Duodenal mucosa (tissue), 2 donors: Measurements from ENCODE around the gene FOXRED1.
A peak's percentile ranks its signal among the peaks of the same experiment; 100 is the strongest.

Source experiments
- H3K27ac ChIP-seq: one replicate; pipeline ENCODE4 v1.7.0; 2013; ENCODE audit warnings: low read depth, low read length
- H3K27me3 ChIP-seq, 2 donors: one replicate each; pipeline ENCODE4 v1.7.0; 2013; ENCODE audit warnings: low read length in 2 of 2, control low read depth in 1 of 2; ENCODE audit not compliant: insufficient read depth in 2 of 2, control insufficient read depth in 1 of 2
- H3K36me3 ChIP-seq, 2 donors: one replicate each; pipeline ENCODE4 v1.7.0; 2013; ENCODE audit warnings: low read length in 2 of 2, control low read depth in 1 of 2; ENCODE audit not compliant: insufficient read depth in 2 of 2, control insufficient read depth in 1 of 2
- H3K4me1 ChIP-seq, 2 donors: one replicate each; pipeline ENCODE4 v1.7.0; 2013; ENCODE audit warnings: low read length in 2 of 2, control low read depth in 1 of 2; ENCODE audit not compliant: insufficient read depth in 2 of 2, control insufficient read depth in 1 of 2
- H3K4me3 ChIP-seq, 2 donors: one replicate each; pipeline ENCODE4 v1.7.0; 2013; ENCODE audit warnings: low read length in 2 of 2, low read depth in 1 of 2
- H3K9ac ChIP-seq, 2 donors: one replicate each; pipeline ENCODE4 v1.7.0; 2013; ENCODE audit warnings: low read length in 2 of 2, low read depth in 1 of 2
- H3K9me3 ChIP-seq, 2 donors: one replicate each; pipeline ENCODE4 v1.7.0; 2013; ENCODE audit warnings: low read length in 2 of 2, control low read depth in 1 of 2; ENCODE audit not compliant: control insufficient read depth in 1 of 2

FOXRED1 gene

DNA sequence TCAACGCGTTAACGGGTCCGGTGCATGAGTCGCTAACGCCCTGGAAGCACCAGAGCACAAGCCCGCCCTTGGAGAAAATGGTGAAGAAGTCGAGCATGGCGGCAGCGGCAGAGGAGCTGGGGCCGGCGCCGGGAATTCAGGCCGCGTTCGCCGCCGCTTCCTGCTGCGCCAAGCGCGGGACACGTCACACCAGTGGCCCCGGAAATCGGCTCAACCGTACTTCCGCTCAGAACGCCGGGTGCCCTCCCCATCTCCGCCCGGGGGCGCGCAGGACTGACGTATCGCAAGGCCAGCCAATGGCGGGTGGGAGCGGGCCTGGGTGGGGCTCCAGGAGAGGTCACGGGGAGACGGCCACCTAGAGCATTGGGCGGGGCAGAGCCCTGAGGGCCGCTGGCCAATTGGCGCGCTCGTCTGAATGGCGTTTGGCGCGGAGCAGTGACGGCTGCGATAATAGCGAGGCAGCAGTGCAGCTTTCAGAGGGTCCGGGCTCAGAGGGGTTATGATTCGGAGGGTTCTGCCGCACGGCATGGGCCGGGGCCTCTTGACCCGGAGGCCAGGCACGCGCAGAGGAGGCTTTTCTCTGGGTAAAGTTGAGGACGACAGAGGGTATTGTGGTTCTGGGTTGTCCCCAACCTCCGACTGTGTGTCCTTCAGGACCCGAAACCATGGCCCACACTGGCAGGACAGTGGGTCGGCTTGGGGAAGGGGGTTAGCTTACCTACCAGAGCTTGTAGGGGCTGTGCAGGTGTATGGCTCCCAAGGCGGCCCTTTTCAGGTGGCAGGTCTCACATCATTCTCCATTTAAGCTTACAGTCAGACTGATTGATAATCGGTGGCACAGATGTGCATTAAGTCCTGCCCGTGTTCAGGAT, at the start of gene FOXRED1, which contains the start of gene SRPRA:
FOXRED1 (plus strand) TSS at position 447 of the 872 bp plus-strand sequence; CDS start at position 500, 53 bp downstream.
SRPRA (minus strand) TSS at position 188 of the 872 bp plus-strand sequence; CDS start at position 97, 91 bp downstream.
- H3K27me3 ChIP-seq, result no peaks in the 10 kb centered on the region
- peak within 1 kb of the TSS; percentile 79 for H3K27ac ChIP-seq
- H3K9ac ChIP-seq, result peak within 1 kb of the TSS; percentile 89 to 94
- H3K36me3 ChIP-seq, result peaks cover 33 to 46% of the 10 kb centered on the region in 2 donors
- no peaks in the 10 kb centered on the region for H3K9me3 ChIP-seq
- peak within 1 kb of the TSS; percentile 93 to 95 for H3K4me3 ChIP-seq
- peaks cover 16 to 18% of the 10 kb centered on the region in 2 donors for H3K4me1 ChIP-seq

DNA sequence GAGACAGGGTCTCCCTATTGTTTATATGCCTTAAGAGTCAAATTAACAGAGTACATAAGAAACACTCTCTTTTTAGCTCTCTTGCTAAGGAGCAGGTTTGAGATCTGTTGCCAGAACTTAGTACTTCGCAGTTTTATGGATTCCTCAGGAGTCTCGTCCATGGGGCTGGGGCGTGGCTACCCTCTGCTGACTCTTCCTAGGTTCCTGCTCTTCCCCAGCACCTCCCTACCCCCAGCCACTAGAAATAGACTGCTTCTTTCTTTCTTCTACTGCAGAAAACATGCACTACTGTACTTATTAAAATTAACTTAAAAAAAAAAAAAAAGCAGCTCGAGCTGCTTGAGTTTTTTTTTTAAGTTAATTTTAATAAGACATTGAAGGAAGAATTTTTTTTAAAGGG, 49.4 kb upstream of the FOXRED1 start:
- H3K36me3 ChIP-seq, result no peaks in the 10 kb centered on the region
- H3K9ac ChIP-seq, result no peak overlapping the region
- no peaks in the 10 kb centered on the region for H3K9me3 ChIP-seq
- H3K27me3 ChIP-seq, result no peaks in the 10 kb centered on the region
- H3K27ac ChIP-seq, result no peak overlapping the region
- no peak overlapping the region for H3K4me3 ChIP-seq
- peaks cover 19 to 34% of the 10 kb centered on the region in 2 donors for H3K4me1 ChIP-seq

DNA sequence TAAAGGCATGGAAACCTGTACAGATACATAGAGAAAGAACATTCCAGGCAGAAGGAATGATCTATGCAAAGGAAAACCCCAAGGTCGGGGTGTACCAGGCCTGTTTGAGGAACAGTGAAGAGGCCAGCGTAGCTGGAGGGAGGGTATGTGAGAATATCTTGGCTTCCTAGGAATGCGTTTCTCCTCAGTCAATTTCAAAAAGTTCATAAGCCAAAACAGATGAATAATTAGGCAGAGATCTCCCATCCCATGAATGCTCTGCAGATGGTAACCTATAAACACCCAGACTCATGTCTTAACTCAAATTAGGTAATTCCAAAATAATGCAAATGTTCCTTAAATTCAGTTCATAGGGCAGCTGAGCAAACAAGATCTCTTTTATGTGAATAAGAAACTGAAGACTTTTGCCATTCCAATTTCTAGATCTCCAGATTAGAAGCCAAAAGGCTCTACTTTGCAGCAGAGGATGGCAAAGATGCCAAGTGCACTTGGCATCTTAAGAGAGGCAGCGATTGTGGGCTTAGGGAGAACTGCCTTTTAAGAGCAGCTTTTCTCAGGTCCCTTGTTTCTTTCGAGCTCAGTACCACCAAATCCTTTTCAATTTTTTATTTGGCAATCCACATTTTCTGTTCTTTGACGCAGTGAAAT, 44.2 kb upstream of the FOXRED1 start:
- H3K4me1 ChIP-seq, result no peaks in the 10 kb centered on the region
- H3K36me3 ChIP-seq, result peaks cover 0 to 8% of the 10 kb centered on the region in 2 donors
- no peak overlapping the region for H3K9ac ChIP-seq
- H3K9me3 ChIP-seq, result no peaks in the 10 kb centered on the region
- no peak overlapping the region for H3K27ac ChIP-seq
- no peak overlapping the region for H3K4me3 ChIP-seq
- no peaks in the 10 kb centered on the region for H3K27me3 ChIP-seq

DNA sequence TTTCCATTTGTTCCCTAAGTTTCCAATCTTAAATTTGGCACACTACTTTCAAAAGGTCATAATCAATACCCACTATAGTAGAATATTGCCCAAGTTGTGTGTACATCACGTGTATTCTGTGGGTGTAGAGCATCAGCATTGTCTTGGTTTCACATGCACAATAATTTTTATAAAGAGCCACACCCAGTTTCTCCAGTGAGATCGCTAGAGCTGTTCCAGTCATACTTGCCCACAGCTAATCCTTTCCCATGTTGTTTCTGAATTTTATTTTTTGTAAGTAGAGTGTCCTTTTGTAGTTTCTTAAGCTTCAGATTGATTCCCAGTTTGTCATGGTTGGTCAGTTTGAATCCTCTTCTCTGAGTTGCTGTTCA, 43.7 kb upstream of the FOXRED1 start:
- H3K9me3 ChIP-seq, result no peaks in the 10 kb centered on the region
- H3K9ac ChIP-seq, result no peak overlapping the region
- no peak overlapping the region for H3K27ac ChIP-seq

DNA sequence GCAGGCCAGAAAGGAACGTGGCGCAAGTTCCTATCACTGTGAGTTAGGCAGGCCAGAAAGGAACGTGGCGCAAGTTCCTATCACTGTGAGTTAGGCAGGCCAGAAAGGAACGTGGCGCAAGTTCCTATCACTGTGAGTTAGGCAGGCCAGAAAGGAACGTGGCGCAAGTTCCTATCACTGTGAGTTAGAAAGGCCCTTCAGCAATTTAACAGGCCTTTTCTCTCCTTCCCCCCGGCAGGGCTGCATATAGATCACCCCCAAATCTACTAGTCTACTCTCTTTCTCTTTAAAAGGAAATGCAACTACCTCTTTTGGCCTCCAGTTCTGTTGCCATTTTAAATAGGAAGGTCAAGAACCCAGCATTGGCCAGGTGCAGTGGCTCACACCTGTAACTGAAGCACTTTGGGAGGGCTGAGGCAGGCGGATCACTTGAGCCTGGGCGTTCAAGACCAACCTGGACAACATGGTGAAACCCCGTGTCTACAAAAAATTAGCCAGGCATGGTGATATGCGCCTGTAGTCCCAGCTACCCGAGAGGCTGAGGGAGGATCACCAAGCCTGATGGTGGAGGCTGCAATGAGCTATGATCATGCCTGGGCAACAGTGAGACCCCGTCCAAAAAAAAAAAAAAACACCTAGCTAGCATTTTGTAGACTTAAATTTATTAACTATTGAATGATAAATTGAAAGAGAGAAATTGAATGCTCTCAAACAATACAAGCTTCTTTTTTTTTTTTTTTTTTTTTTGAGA, 42.4 kb upstream of the FOXRED1 start:
- Histone ChIP-seq H3K9me3 (no peaks in the 10 kb centered on the region), H3K27me3 (no peaks in the 10 kb centered on the region), H3K36me3 (peaks cover 0 to 11% of the 10 kb centered on the region in 2 donors), H3K4me3 (no peak overlapping the region), H3K4me1 (peaks cover under 1 to 9% of the 10 kb centered on the region in 2 donors), H3K27ac (no peak overlapping the region), H3K9ac (no peak overlapping the region)

More for the DNA sequence above, 43.7 kb upstream of the FOXRED1 start:
- Histone ChIP-seq H3K4me3 (no peak overlapping the region), H3K27me3 (no peaks in the 10 kb centered on the region), H3K36me3 (peaks cover 0 to 11% of the 10 kb centered on the region in 2 donors), H3K4me1 (no peaks in the 10 kb centered on the region)

DNA sequence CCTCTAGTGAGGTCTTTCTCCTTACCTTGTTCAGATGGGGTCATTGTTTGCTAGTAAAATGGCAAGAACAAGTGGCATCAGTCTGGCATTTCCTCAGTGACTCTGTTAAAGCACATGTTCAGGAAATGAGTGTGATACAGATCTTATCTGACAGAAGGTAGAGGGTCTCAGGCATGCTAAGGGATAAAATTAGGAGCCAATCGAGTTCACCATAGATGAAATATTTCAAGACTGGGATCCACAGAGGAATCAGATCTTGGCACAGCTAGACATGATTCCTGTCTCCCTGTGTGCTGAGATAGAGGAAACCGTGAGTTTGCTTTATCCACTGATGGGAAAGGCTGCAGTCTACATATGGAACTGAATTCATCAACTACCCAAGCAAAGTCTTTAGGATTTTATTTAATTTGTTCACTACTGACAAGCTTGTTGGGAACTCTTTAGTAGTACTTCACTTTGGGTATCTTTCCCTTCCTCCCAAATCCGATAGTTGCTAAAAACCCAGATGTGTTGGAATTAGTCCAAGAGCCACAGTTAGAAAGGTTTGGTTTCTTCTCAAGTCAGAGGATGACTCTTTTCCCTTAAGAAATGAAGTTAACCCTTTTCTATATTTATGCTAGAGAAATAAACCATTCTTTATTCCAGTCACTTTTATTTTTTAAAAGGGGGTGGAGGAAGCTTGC, 39.0 kb upstream of the FOXRED1 start:
- no peak overlapping the region for H3K27ac ChIP-seq
- H3K4me1 ChIP-seq, result peaks cover 7 to 13% of the 10 kb centered on the region in 2 donors
- no peak overlapping the region for H3K9ac ChIP-seq
- H3K27me3 ChIP-seq, result no peaks in the 10 kb centered on the region
- H3K9me3 ChIP-seq, result no peaks in the 10 kb centered on the region
- H3K4me3 ChIP-seq, result no peak overlapping the region
- peaks cover 0 to 17% of the 10 kb centered on the region in 2 donors for H3K36me3 ChIP-seq

DNA sequence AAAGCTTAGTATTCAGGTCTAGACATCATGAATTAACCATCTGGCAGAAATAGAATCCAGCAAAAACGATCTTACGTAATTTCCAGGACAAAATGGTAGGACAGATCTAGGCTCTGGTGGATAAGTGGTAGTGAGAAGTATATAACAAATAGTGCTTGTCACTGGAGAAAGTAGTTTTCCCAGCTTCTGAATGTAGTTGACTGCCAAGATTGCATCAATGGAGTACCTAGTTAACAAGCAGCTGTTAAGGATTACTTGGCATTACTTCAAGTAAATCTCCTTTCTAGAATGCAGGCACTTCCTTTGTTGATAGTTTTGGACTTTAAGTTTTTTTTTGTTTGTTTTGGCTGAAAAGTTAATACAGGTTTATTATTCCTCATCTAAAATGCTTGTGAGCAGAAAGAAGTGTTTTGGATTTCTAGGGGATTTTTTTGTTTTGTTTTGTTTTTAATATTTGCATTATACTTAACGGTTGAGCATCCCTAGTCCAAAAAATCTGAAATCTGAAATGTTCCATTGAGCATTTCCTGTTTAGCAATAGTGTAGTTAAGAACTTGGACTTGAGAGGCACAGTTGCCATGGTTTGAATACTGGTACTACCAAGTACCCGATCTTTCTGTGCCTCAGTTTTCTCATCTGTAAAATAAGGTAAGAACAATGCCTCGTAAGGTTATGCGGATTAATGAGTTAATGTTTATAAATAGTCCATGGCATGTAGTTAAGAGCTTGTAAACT, 37.1 kb upstream of the FOXRED1 start:
- Histone ChIP-seq H3K27me3 (no peaks in the 10 kb centered on the region), H3K9me3 (no peaks in the 10 kb centered on the region), H3K9ac (no peak overlapping the region), H3K36me3 (peaks cover 0 to 26% of the 10 kb centered on the region in 2 donors), H3K4me1 (peaks cover 7 to 13% of the 10 kb centered on the region in 2 donors), H3K4me3 (no peak overlapping the region), H3K27ac (no peak overlapping the region)

DNA sequence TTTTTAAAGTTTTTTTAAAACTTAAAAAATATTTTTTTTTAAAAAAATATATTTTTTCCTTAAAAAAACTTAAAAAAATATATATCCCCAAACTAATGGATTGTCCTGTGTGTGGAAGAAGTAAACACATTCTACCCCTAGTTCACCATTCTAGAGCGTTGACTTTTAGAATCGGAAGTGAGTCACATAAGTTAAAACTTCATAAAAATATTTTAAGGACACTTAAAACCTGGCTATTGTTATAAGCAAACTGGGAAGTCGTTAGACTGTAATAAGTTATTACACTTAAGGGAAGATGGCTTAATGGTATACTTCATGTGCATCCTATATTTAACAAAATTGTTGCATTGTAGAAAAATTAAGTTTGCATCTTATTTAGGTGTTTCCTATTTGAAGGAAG, 36.3 kb upstream of the FOXRED1 start:
- Histone ChIP-seq H3K4me3 (no peak overlapping the region), H3K27ac (no peak overlapping the region), H3K27me3 (no peaks in the 10 kb centered on the region)

DNA sequence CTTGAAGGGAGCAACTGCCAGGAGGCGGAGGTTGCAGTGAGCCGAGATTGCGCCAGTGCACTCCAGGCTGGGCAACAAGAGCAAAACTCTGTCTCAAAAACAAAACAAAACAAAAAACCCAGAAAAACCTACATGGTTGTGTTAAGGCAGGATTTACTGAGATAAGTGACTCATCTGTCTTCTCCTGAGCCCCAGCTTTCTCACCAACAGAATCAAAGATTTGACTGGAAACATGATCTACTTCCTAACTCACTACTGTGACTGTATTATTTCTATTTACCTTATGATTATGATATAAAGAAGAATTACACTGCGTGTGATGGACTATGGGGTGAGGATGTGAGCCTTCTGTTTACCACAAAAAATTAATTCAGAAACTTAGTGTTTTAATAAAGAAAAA, 35.6 kb upstream of the FOXRED1 start:
- peaks cover 7 to 13% of the 10 kb centered on the region in 2 donors for H3K4me1 ChIP-seq
- peaks cover 2 to 29% of the 10 kb centered on the region in 2 donors for H3K36me3 ChIP-seq
- no peak overlapping the region for H3K9ac ChIP-seq
- H3K4me3 ChIP-seq, result no peak overlapping the region
- H3K27me3 ChIP-seq, result no peaks in the 10 kb centered on the region
- no peak overlapping the region for H3K27ac ChIP-seq
- no peaks in the 10 kb centered on the region for H3K9me3 ChIP-seq

More for the DNA sequence above, 36.3 kb upstream of the FOXRED1 start:
- no peak overlapping the region for H3K9ac ChIP-seq
- peaks cover 7 to 13% of the 10 kb centered on the region in 2 donors for H3K4me1 ChIP-seq
- H3K36me3 ChIP-seq, result peaks cover 0 to 26% of the 10 kb centered on the region in 2 donors
- no peaks in the 10 kb centered on the region for H3K9me3 ChIP-seq
